Erythroblast (primary cell): ENCODE data around the gene ARID1B.

ENCODE experiments used
- GATA1 ChIP-seq: IDR thresholded peaks from 2 replicates; pipeline ENCODE4 v1.6.1; 2011; ENCODE audit warnings: low read depth, mild to moderate bottlenecking, control low read depth, low read length, moderate library complexity
- POLR2A ChIP-seq: IDR thresholded peaks from 2 replicates; pipeline ENCODE4 v1.6.1; 2011; ENCODE audit warnings: mild to moderate bottlenecking, low read length

DNA sequence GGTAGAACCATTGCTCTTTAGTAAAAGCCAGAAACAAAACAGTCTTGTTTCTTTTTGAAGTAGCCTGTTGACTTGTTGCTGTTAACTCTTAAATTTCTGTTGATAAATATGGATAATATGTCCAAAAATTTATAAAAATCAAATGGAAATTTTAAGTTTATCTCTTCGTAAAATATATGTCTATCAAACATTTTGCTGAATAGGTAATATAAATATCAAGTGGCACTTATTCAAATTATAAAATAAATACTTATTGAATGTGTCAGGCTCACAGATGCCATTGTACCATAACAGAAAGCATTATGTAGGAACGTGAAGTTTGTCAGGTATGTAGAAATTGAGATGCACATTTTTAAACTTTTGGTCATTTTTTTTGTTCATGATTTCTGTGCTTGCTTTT is 216.5 kb downstream of the ARID1B start:
- TF ChIP-seq POLR2A (no peak), GATA1 (no peak)
